ENCODE measurements around the gene CCDC69.
"Not testable (repeated sequence)": the region's sequence is repeated elsewhere in the genome, so short reads cannot be mapped to it uniquely, and the experiment has no call there.

DNA sequence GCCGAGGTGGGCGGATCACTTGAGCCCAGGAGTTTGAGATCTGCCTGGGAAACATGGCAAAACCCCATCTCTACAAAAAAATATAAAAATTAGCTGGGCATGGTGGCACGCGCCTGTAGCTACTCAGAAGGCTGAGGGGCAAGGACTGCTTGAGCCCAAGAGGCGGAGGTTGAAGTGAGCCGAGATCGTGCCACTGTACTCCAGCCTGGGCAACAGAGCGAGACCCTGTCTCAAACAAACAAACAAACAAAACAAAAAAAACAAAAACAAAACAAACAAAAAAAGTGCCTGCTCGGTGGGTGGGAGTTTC is 26.6 kb downstream of the CCDC69 start:
- TF ChIP-seq POLR2A (IDR thresholded peaks at IDR 0.05; ENCODE audit: low read length); GATA1 (IDR thresholded peaks at IDR 0.05; ENCODE audit: low read depth, low read length): not testable (repeated sequence)

All from erythroblast (primary cell).